ENCODE measurements around the gene FGFR3.

The FGFR3 gene

DNA sequence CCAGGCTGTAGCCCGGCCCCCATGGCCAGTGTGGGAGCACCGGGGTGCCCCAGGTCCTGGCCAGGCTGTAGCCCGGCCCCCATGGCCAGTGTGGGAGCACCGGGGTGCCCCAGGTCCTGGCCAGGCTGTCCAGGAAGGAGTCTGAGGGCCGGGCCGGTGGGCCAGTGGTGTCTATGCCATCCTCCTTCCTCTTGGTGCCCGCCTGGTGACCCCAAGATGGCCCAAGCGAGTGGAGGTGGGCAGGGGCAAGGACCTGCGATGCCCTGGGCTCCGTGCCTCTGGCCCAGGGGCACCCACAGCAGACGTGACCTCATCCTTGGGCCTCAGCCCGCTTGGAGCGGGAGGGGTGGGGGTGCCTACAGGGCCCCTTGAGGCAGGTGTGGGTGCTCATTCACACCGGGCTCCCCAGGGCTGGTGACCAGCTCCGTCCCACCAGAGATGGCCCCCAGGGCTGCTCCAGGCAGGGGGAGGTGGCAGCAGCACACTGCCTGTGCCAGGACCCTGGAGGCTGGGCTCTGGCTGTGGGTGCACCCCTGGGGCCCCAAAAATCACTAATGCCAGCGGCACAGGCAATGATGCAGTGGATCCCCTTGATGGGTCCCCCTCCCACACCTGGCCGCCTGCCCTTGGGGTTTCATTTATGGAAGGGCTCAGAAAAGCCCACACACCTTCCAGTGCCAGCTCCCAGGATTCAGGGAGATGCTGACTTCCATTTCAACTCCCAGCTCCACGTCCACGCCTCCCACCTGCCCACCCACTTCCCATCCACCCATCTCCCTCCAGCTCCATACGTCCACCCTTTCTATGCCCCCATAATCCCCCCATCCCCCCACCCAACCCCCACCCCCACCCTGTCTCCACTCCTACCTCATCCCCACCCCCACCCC is 36.0 kb upstream of the FGFR3 start:
- no peaks in the 10 kb centered on the region for H3K9me3 ChIP-seq (replicated peaks; ENCODE audit: low read length)
- H3K36me3 ChIP-seq (ENCODE audit: insufficient read depth, low read length): no peaks in the 10 kb centered on the region
- H3K4me1 ChIP-seq (ENCODE audit: control insufficient read depth, insufficient read depth, low read length): no peaks in the 10 kb centered on the region
- no peak overlapping the region for H3K4me3 ChIP-seq (ENCODE audit: low read length)
- H3K27me3 ChIP-seq (ENCODE audit: control insufficient read depth, insufficient read depth, low read length): no peaks in the 10 kb centered on the region
- H3K4me2 ChIP-seq (ENCODE audit: low read length): no peak overlapping the region
- H3K9ac ChIP-seq (ENCODE audit: low read depth, low read length): no peak overlapping the region

DNA sequence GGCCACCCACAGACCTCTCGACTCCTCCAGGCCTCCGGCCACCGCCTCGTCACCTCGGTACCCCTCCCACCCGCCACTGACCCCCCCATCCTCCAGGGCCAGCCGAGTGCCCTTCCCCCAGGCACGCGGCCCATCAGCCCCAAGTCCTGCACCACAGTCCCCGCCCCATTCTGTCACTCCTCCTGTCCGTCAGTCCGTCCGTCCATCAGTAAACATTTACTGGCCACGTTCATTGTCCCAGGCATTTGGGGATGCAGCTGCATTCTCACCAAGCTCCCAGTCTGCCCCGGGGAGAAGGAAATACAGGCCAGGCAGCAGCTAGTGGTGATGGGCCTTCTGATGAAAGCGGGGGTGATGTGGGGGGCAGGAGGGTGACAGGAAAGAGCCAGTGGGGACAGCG is 35.3 kb upstream of the FGFR3 start:
- Histone ChIP-seq H3K9me3 (replicated peaks; ENCODE audit: low read length) (no peaks in the 10 kb centered on the region), H3K4me3 (ENCODE audit: low read length) (no peak overlapping the region), H3K9ac (ENCODE audit: low read depth, low read length) (no peak overlapping the region), H3K4me1 (ENCODE audit: control insufficient read depth, insufficient read depth, low read length) (no peaks in the 10 kb centered on the region), H3K36me3 (ENCODE audit: insufficient read depth, low read length) (no peaks in the 10 kb centered on the region), H3K4me2 (ENCODE audit: low read length) (no peak overlapping the region), H3K27me3 (ENCODE audit: control insufficient read depth, insufficient read depth, low read length) (no peaks in the 10 kb centered on the region)

DNA sequence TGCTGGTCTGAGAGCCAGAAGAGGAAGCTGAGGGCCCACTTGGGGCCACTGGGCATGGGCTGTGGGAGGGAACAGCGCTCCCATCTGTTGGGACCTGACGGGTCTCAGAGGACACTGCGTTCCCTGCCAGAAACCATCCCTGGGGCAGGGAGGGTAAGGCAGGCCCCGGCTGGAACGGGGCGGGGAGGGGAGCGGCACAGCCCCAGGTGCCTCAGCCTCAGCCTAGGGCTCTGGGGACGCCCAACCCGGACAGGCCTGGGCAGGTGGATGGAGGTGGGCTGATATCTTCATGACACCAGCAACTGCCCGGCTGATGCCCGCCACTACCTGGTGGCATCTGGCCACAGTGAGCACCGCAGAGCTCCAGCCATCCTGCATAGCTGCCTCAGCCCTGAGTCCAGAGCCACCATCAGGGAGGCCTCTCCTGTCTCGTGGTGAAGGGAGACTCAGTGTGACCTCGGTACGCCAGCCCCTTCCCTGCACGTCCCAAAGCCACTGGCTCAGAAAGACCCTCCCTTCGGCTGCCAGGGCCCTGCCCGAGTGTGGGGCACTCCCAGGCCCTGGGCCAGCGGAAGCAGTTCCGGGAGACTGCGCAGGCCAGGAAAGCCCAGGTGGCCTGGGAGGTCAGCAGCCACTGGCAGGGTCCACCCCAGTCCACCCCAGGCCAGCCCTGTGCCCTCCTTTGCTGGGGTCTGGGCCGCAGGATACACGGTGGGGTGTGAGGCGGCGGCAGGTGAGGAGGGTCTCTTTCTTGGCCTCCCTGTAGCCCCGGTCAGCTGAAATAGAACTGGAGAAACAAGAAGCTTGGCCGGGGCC is 34.6 kb upstream of the FGFR3 start:
- Histone ChIP-seq H3K27me3 (ENCODE audit: control insufficient read depth, insufficient read depth, low read length) (no peaks in the 10 kb centered on the region), H3K4me3 (ENCODE audit: low read length) (no peak overlapping the region), H3K9ac (ENCODE audit: low read depth, low read length) (no peak overlapping the region), H3K36me3 (ENCODE audit: insufficient read depth, low read length) (no peaks in the 10 kb centered on the region), H3K4me1 (ENCODE audit: control insufficient read depth, insufficient read depth, low read length) (peaks cover 5% of the 10 kb centered on the region), H3K4me2 (ENCODE audit: low read length) (no peak overlapping the region), H3K9me3 (replicated peaks; ENCODE audit: low read length) (no peaks in the 10 kb centered on the region)

GRCh38 chr4:1759170-1759817 is 33.8 kb upstream of the FGFR3 start:
- H3K36me3 ChIP-seq (ENCODE audit: insufficient read depth, low read length): no peaks in the 10 kb centered on the region
- H3K4me2 ChIP-seq (ENCODE audit: low read length): no peak overlapping the region
- no peaks in the 10 kb centered on the region for H3K27me3 ChIP-seq (ENCODE audit: control insufficient read depth, insufficient read depth, low read length)
- no peak overlapping the region for H3K4me3 ChIP-seq (ENCODE audit: low read length)
- H3K9ac ChIP-seq (ENCODE audit: low read depth, low read length): no peak overlapping the region
- H3K4me1 ChIP-seq (ENCODE audit: control insufficient read depth, insufficient read depth, low read length): peaks cover 10% of the 10 kb centered on the region
- no peaks in the 10 kb centered on the region for H3K9me3 ChIP-seq (replicated peaks; ENCODE audit: low read length)

DNA sequence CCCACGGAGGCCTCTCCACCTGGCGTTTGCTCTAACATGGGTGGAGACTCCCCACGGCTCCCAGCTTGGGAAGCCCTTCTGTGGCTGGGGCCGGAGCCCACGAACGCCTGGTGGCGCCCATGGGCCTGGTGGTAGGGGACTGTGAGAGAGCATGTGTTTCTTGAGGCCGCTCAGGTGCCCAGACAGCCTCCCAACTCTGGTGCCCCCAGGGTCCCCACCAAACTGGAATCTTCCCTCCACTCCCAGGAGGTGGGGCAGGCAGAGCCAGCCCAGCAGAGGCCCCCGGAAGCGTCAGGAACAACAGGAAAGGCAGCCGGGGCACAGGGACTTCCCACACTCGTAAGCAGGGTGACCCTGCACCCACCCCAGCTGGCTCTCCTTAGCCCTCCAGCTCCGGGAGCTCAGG is 33.3 kb upstream of the FGFR3 start:
- Histone ChIP-seq H3K36me3 (ENCODE audit: insufficient read depth, low read length) (no peaks in the 10 kb centered on the region), H3K4me1 (ENCODE audit: control insufficient read depth, insufficient read depth, low read length) (peaks cover 10% of the 10 kb centered on the region), H3K9me3 (replicated peaks; ENCODE audit: low read length) (no peaks in the 10 kb centered on the region), H3K4me2 (ENCODE audit: low read length) (no peak overlapping the region), H3K27me3 (ENCODE audit: control insufficient read depth, insufficient read depth, low read length) (no peaks in the 10 kb centered on the region), H3K9ac (ENCODE audit: low read depth, low read length) (no peak overlapping the region), H3K4me3 (ENCODE audit: low read length) (no peak overlapping the region)

DNA sequence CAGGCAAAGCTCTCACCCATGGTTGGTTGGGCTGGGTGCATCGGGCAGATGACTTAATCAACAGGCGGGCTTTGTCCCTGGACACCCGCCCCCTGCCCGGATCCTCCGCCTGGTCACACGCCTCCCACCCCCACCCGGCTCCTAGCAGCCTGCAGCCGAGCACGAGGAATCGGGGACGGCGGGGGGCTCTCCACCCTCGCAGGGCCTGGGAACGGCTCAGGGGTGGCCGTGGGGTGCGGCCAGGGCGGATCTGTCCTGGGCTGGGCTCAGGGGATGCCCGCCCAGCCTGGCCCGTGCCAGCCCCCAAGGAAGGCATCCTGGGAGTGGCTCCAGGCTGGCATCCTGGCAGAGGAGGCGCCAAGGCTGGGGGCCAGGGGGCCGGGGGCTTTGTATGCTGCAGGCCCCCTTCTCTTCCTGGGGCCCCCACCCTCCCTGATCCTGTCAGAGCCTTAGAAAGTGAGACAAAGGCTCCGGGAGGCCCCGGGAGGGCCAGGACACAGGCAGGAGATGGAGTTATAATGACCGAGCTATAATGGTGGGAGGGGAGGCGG is 32.5 kb upstream of the FGFR3 start:
- H3K4me3 ChIP-seq (ENCODE audit: low read length): no peak overlapping the region
- no peaks in the 10 kb centered on the region for H3K9me3 ChIP-seq (replicated peaks; ENCODE audit: low read length)
- H3K4me2 ChIP-seq (ENCODE audit: low read length): no peak overlapping the region
- peaks cover 10% of the 10 kb centered on the region for H3K4me1 ChIP-seq (ENCODE audit: control insufficient read depth, insufficient read depth, low read length)
- H3K9ac ChIP-seq (ENCODE audit: low read depth, low read length): no peak overlapping the region
- no peaks in the 10 kb centered on the region for H3K27me3 ChIP-seq (ENCODE audit: control insufficient read depth, insufficient read depth, low read length)
- no peaks in the 10 kb centered on the region for H3K36me3 ChIP-seq (ENCODE audit: insufficient read depth, low read length)

DNA sequence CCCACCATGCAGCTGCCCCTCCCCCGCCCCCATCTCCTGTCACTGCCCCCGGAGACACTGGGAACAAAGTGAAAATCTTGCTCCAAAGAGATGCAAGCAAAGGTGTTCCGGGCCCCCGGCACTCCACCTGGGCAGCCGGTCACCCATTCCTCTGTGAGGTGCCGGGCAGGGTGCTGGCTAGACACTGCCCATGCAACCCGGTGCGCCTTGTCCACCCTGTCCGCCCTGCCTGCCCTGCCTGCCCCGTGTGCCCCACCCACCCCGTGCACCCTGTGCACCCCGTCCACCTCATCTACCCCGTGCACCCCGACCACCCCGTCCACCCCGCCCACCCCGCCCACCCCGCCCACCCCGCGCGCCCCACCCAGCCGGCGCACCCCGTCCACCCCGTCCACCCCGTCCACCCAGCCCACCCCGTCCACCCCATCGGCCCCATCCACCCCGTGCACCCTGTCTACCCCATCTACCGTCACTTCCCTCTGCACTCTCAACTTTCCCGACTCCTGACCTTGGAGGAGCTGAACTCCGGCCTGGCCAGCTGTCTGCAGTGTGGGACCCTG is 31.9 kb upstream of the FGFR3 start:
- H3K27me3 ChIP-seq (ENCODE audit: control insufficient read depth, insufficient read depth, low read length): no peaks in the 10 kb centered on the region
- H3K4me3 ChIP-seq (ENCODE audit: low read length): no peak overlapping the region
- peaks cover 10% of the 10 kb centered on the region for H3K4me1 ChIP-seq (ENCODE audit: control insufficient read depth, insufficient read depth, low read length)
- no peak overlapping the region for H3K9ac ChIP-seq (ENCODE audit: low read depth, low read length)
- H3K9me3 ChIP-seq (replicated peaks; ENCODE audit: low read length): no peaks in the 10 kb centered on the region
- no peak overlapping the region for H3K4me2 ChIP-seq (ENCODE audit: low read length)
- H3K36me3 ChIP-seq (ENCODE audit: insufficient read depth, low read length): no peaks in the 10 kb centered on the region

- H3K4me2 ChIP-seq (ENCODE audit: low read length): no peak overlapping the region
- H3K27me3 ChIP-seq (ENCODE audit: control insufficient read depth, insufficient read depth, low read length): no peaks in the 10 kb centered on the region
- no peaks in the 10 kb centered on the region for H3K9me3 ChIP-seq (replicated peaks; ENCODE audit: low read length)
- no peak overlapping the region for H3K9ac ChIP-seq (ENCODE audit: low read depth, low read length)
- no peak overlapping the region for H3K4me3 ChIP-seq (ENCODE audit: low read length)
- peaks cover 10% of the 10 kb centered on the region for H3K4me1 ChIP-seq (ENCODE audit: control insufficient read depth, insufficient read depth, low read length)
- no peaks in the 10 kb centered on the region for H3K36me3 ChIP-seq (ENCODE audit: insufficient read depth, low read length)
Measured at GRCh38 chr4:1762264-1763010, 30.7 kb upstream of the FGFR3 start.

DNA sequence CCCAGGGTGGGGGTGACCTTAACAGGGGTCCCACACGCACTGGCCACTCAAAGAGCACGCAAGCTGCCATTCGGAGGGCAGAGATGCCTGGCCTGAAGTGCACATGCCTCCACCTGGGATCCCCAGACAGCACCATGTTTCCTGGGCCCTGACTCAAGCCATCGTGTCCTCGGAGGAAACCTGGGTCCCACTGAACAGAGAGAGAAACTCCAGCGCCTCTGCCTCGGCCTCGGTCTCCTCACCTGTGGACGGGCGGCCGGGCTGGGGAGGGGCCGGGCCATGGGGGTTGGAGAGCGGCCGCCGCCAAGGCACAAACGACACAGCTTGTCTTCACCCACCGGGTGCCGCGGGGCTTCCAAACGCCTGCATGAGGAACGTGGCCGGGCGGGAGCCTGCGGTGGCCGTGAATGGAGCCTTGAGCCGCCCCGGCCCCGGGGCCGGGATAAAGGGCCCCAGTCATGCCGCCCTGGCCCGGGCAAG is 30.0 kb upstream of the FGFR3 start:
- peak overlapping the region; percentile 45 for H3K4me3 ChIP-seq (ENCODE audit: low read length)
- no peaks in the 10 kb centered on the region for H3K27me3 ChIP-seq (ENCODE audit: control insufficient read depth, insufficient read depth, low read length)
- peak overlapping the region; percentile 79 for H3K4me2 ChIP-seq (ENCODE audit: low read length)
- H3K36me3 ChIP-seq (ENCODE audit: insufficient read depth, low read length): no peaks in the 10 kb centered on the region
- H3K9ac ChIP-seq (ENCODE audit: low read depth, low read length): no peak overlapping the region
- H3K4me1 ChIP-seq (ENCODE audit: control insufficient read depth, insufficient read depth, low read length): peaks cover 10% of the 10 kb centered on the region
- H3K9me3 ChIP-seq (replicated peaks; ENCODE audit: low read length): no peaks in the 10 kb centered on the region

DNA sequence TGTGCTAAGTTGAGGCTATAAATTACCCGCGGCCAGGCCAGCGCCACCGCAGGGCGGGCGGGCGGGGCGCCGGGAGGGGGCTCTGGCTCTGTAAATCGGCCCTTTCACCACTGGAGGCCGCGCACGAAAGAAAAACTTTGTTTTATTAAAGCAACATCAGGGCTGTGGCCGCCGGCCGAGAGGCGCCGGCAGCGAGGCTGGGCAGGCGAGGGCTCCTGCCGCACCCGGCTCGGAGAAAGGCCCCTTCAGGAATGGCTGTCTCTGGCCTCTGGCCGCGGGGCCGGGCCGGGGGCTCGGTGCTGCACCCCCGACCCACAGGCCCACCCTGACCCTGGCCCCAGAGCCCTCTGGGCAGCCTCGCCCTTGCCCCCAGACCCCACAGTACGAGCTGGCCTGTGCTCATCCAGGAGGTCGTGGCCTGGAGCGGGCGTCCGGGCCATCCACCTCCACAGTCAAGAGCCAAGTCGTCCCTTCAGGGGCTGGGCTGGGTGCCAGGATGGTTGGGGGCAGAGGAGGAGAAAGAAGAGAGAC is 29.5 kb upstream of the FGFR3 start:
- H3K4me2 ChIP-seq (ENCODE audit: low read length): peak overlapping the region; percentile 79
- no peaks in the 10 kb centered on the region for H3K27me3 ChIP-seq (ENCODE audit: control insufficient read depth, insufficient read depth, low read length)
- no peaks in the 10 kb centered on the region for H3K9me3 ChIP-seq (replicated peaks; ENCODE audit: low read length)
- H3K36me3 ChIP-seq (ENCODE audit: insufficient read depth, low read length): no peaks in the 10 kb centered on the region
- peak overlapping the region; percentile 54 for H3K4me3 ChIP-seq (ENCODE audit: low read length)
- H3K9ac ChIP-seq (ENCODE audit: low read depth, low read length): peak overlapping the region; percentile 62
- peaks cover 10% of the 10 kb centered on the region for H3K4me1 ChIP-seq (ENCODE audit: control insufficient read depth, insufficient read depth, low read length)

All from skeletal muscle satellite cell (primary cell).